Spleen (tissue), 11 donors: ENCODE data around the gene SEMA4G. TPM values are rescaled to one million over a fixed set of nuclear protein-coding genes. Genes with fewer than 3 reads are reported as not detected.

Experiments
- DNase-seq: peaks from one replicate; pipeline ENCODE4 v3.0.0-alpha.2; 2020
- H3K27ac ChIP-seq, 8 donors: fragments of 200-600 bp; sonication (generic) in 7 of 8; 1 replicate in 4 of 8; 2 replicates in 4 of 8; pipeline versions ENCODE4 v1.5.0 to v1.8.0; 2016 to 2021; ENCODE audit warnings: inconsistent platforms in 4 of 8, mild to moderate bottlenecking in 4 of 8, moderate library complexity in 1 of 8
- H3K27me3 ChIP-seq, 7 donors: fragments of 200-600 bp; sonication (generic) in 6 of 7; replicated peaks in 1 of 7; 1 replicate in 4 of 7; 2 replicates in 3 of 7; pipeline versions ENCODE4 v1.5.0 to v1.8.0; 2016 to 2021; ENCODE audit warnings: inconsistent platforms in 3 of 7, mild to moderate bottlenecking in 1 of 7
- H3K36me3 ChIP-seq, 6 donors: fragments of 200-600 bp; sonication (generic) in 5 of 6; 1 replicate in 4 of 6; 2 replicates in 2 of 6; pipeline versions ENCODE4 v1.5.0 to v1.8.0; 2016 to 2021; ENCODE audit warnings: inconsistent platforms in 2 of 6
- H3K4me1 ChIP-seq, 6 donors: fragments of 200-600 bp; sonication (generic) in 5 of 6; 1 replicate in 3 of 6; 2 replicates in 3 of 6; pipeline versions ENCODE4 v1.5.0 to v1.8.0; 2016 to 2021; ENCODE audit warnings: inconsistent platforms in 3 of 6
- H3K4me3 ChIP-seq, 8 donors: fragments of 200-600 bp; sonication (generic) in 7 of 8; 1 replicate in 4 of 8; 2 replicates in 4 of 8; pipeline versions ENCODE4 v1.5.0 to v1.8.0; 2016 to 2021; ENCODE audit warnings: inconsistent platforms in 4 of 8, mild to moderate bottlenecking in 4 of 8, moderate library complexity in 2 of 8
- H3K9me3 ChIP-seq, 8 donors: fragments of 200-600 bp; sonication (generic) in 7 of 8; 1 replicate in 4 of 8; 2 replicates in 4 of 8; pipeline versions ENCODE4 v1.5.0 to v1.8.0; 2016 to 2021; ENCODE audit warnings: inconsistent platforms in 4 of 8
- CTCF ChIP-seq, 11 experiments: fragments of 200-600 bp in 7 of 11; fragments of 450-650 bp in 4 of 11; sonication (generic) in 4 of 11; IDR thresholded peaks in 8 of 11; conservative IDR thresholded peaks in 3 of 11; 1 replicate in 7 of 11; 2 replicates in 4 of 11; pipeline versions ENCODE4 v1.4.0 to v1.8.0; 2016 to 2021; ENCODE audit warnings: antibody characterized with exemption in 11 of 11, inconsistent platforms in 4 of 11, mild to moderate bottlenecking in 1 of 11
- POLR2A ChIP-seq, 3 donors: fragments of 450-650 bp; IDR thresholded peaks; one replicate each; pipeline ENCODE4 v1.5.1; 2017; ENCODE audit warnings: antibody characterized with exemption in 3 of 3, mild to moderate bottlenecking in 1 of 3
- POLR2AphosphoS5 ChIP-seq, 3 donors: sonication (generic); formaldehyde crosslinking; IDR thresholded peaks; one replicate each; pipeline ENCODE4 v1.5.1; 2017; ENCODE audit warnings: antibody characterized with exemption in 3 of 3
- WGBS, 5 donors: extraction: QIAGEN DNeasy Blood & Tissue Kit in 3 of 5; methylation state at CpG; one replicate each; pipeline versions ENCODE4 v1.1.5 to v1.1.7; 2013 to 2018; 5-methylcytosine and 5-hydroxymethylcytosine counted together
- intact Hi-C: fragments of 100-400 bp; cut with DNase I; formaldehyde crosslinking; loops from one replicate; pipeline ENCODE4 v1.15.0; 2023; ENCODE audit warnings: low total_unique reads
- polyA plus RNA-seq, 3 donors: library from polyadenylated mRNA; stranded (reverse); fragments of 200-250 nt; gene quantifications; one replicate each; pipeline ENCODE4 v1.2.1, GENCODE V29; 2013
- total RNA-seq, 7 donors: library from RNA; depleted of rRNA in 3 of 7; stranded (reverse); fragments of >200 nt in 3 of 7; fragmentation: NEBNext Ultra II Directional in 4 of 7; extraction: Animal tissue kit (Norgen Biotek cat#: 25700) in 4 of 7; gene quantifications; one replicate each; pipeline versions ENCODE4 v1.1.0 to v1.2.1, GENCODE V29; 2016 to 2021
- donor health status: healthy with polysubstance abuse.
- donor health status: DM: no; HTN: no; CAD: no; lungs with moderate emphysema.
- donor health status: DM: no; HTN: no; CAD: no.
- donor health status: Bipolar disorder and iron deficiency.
- donor health status: healthy.
- donor health status: DM: no; HTN: no; CAD: no.
- donor health status: DM: yes; HTN: yes; CAD: no.

The SEMA4G gene
- total and polyA plus RNA-seq, 10 donors = 0.46 to 2.8 (median 0.95) TPM

- H3K4me1 ChIP-seq = peaks cover 12 to 50% (median 39%) of the 10 kb centered on the region in 6 donors
- TF ChIP-seq POLR2AphosphoS5 (IDR thresholded peaks at IDR 0.05) (no peak), POLR2A (IDR thresholded peaks at IDR 0.05) (no peak), CTCF (IDR thresholded peaks at IDR 0.05 in 8 of 11, conservative IDR thresholded peaks at IDR 0.05 in 3 of 11) (no peak)
- DNase-seq = peak; percentile 27
- no peak overlapping the region for H3K27ac ChIP-seq
- H3K9me3 ChIP-seq = no peaks in the 10 kb centered on the region
- H3K27me3 ChIP-seq = no peaks in the 10 kb centered on the region
- H3K4me3 ChIP-seq = no peak overlapping the region
- WGBS, 5 donors = 72 to 85% (median 73%) methylated on average over 5 of the region's 5 CpGs
- peaks cover 0 to 77% (median 22%) of the 10 kb centered on the region in 6 donors for H3K36me3 ChIP-seq
- intact Hi-C loops = no loop called here
Measured at GRCh38 chr10:100985336-100985735, 16.0 kb downstream of the SEMA4G start.

- peaks cover 0 to 77% (median 27%) of the 10 kb centered on the region in 6 donors for H3K36me3 ChIP-seq
- 27 to 50% (median 29%) methylated on average over 8 to 17 of the region's 17 CpGs for WGBS, 5 donors
- H3K4me3 ChIP-seq = peak overlapping the region; percentile 74 to 99 (median 94)
- H3K9me3 ChIP-seq = no peaks in the 10 kb centered on the region
- H3K27me3 ChIP-seq = no peaks in the 10 kb centered on the region
- intact Hi-C loops = no loop called here
- TF ChIP-seq CTCF (IDR thresholded peaks at IDR 0.05 in 8 of 11, conservative IDR thresholded peaks at IDR 0.05 in 3 of 11) (no peak), POLR2AphosphoS5 (IDR thresholded peaks at IDR 0.05) (no peak), POLR2A (IDR thresholded peaks at IDR 0.05) (no peak)
- H3K27ac ChIP-seq = peak overlapping the region in 4 of 8 donors; percentile 76 to 89 (median 81)
- peaks cover 12 to 55% (median 39%) of the 10 kb centered on the region in 6 donors for H3K4me1 ChIP-seq
- no peak for DNase-seq
Measured at GRCh38 chr10:100986623-100986951, 17.3 kb downstream of the SEMA4G start.

- no peaks in the 10 kb centered on the region for H3K27me3 ChIP-seq
- H3K27ac ChIP-seq = peak within 1 kb of the TSS; percentile 65 to 89 (median 79)
- peaks cover 0 to 77% (median 28%) of the 10 kb centered on the region in 6 donors for H3K36me3 ChIP-seq
- peak; percentile 95 for DNase-seq
- WGBS, 5 donors = 1 to 4% (median 1%) methylated on average over 23 to 75 of the region's 75 CpGs
- no peaks in the 10 kb centered on the region for H3K9me3 ChIP-seq
- intact Hi-C loops = no loop called here
- H3K4me3 ChIP-seq = peak within 1 kb of the TSS; percentile 74 to 99 (median 94)
- peaks cover 12 to 55% (median 39%) of the 10 kb centered on the region in 6 donors for H3K4me1 ChIP-seq
- TF ChIP-seq CTCF (IDR thresholded peaks at IDR 0.05 in 8 of 11, conservative IDR thresholded peaks at IDR 0.05 in 3 of 11) = no peak
- TF ChIP-seq POLR2AphosphoS5 (IDR thresholded peaks at IDR 0.05) = peak; percentile 92 to 93 (median 93)
Measured at GRCh38 chr10:100986952-100987684, 17.8 kb downstream of the SEMA4G start, which contains the start of the genes MRPL43 and TWNK. TSS of gene MRPL43 (minus strand) at chr10:100987497. CDS start at chr10:100987443, 54 bp downstream. TSS of gene TWNK (plus strand) at chr10:100987543. CDS start at chr10:100988211, 668 bp downstream.

- peak overlapping the region in 7 of 8 donors; percentile 73 to 89 (median 80) for H3K27ac ChIP-seq
Measured at GRCh38 chr10:100987685-100988049, 18.4 kb downstream of the SEMA4G start.

More at GRCh38 chr10:100987685-100988049, 18.4 kb downstream of the SEMA4G start:
- peak overlapping the region; percentile 74 to 99 (median 94) for H3K4me3 ChIP-seq
- peaks cover 0 to 77% (median 32%) of the 10 kb centered on the region in 6 donors for H3K36me3 ChIP-seq
- WGBS, 5 donors = 2 to 3% (median 2%) methylated on average over 15 of the region's 15 CpGs
- no peak for TF ChIP-seq POLR2A (IDR thresholded peaks at IDR 0.05)
- no peak for TF ChIP-seq POLR2AphosphoS5 (IDR thresholded peaks at IDR 0.05)
- TF ChIP-seq CTCF (IDR thresholded peaks at IDR 0.05 in 8 of 11, conservative IDR thresholded peaks at IDR 0.05 in 3 of 11) = no peak
- H3K4me1 ChIP-seq = peaks cover 12 to 55% (median 39%) of the 10 kb centered on the region in 6 donors
- no peaks in the 10 kb centered on the region for H3K27me3 ChIP-seq
- intact Hi-C loops = no loop called here
- DNase-seq = no peak
- H3K9me3 ChIP-seq = no peaks in the 10 kb centered on the region
